ENCODE measurements around the gene FABP7. TPM values are rescaled to one million over a fixed set of nuclear protein-coding genes. Genes with fewer than 3 reads are reported as not detected.

FABP7 gene
- total and polyA plus RNA-seq, 4 donors, result not detected

DNA sequence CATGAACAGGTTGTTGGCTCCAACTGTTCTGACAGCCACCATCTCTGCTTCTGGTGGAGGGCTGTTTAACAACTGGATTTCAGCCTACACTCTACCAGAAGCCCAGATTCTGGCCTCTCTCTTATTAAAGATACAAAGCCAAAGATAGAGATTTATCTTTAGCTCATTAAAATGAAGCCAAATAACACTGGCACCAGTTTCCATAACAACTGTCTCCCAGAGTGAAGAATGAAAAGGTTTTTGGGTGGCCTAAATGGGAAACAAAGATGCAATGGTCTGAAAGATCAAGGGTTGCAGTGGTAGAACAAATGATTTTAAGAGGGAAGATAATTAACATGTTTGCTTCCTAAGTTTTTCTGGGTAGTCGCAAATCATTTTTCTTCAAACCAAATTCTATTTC, 6.4 kb downstream of the FABP7 start:
- no peak overlapping the region for H3K27ac ChIP-seq (ENCODE audit: low read depth in 1 of 2, low read length in 2 of 2)
- H3K4me3 ChIP-seq (ENCODE audit: low read depth in 1 of 3, low read length in 3 of 3), result no peak overlapping the region
- 97% methylated on average over 1 of the region's 1 CpG for WGBS
- no peak for DNase-seq (ENCODE audit: low spot score)
- H3K4me1 ChIP-seq (ENCODE audit: control insufficient read depth in 4 of 4, insufficient read depth in 4 of 4, low read length in 3 of 4), result peaks cover 3 to 17% (median 12%) of the 10 kb centered on the region in 4 donors
- H3K36me3 ChIP-seq (ENCODE audit: control insufficient read depth in 4 of 4, insufficient read depth in 3 of 4, low read depth in 1 of 4, low read length in 3 of 4), result no peaks in the 10 kb centered on the region
- H3K9ac ChIP-seq (ENCODE audit: low read depth in 1 of 2, low read length in 2 of 2), result no peak overlapping the region
- H3K9me3 ChIP-seq (ENCODE audit: control insufficient read depth in 4 of 4, low read length in 3 of 4), result no peaks in the 10 kb centered on the region
- no peak for TF ChIP-seq GABPA (IDR thresholded peaks at IDR 0.05 in 1 of 2, conservative IDR thresholded peaks at IDR 0.05 in 1 of 2)
- no peak for TF ChIP-seq JUND (IDR thresholded peaks at IDR 0.05)
- no peak for TF ChIP-seq FOXA1 (IDR thresholded peaks at IDR 0.05)
- TF ChIP-seq, protein P1, sequence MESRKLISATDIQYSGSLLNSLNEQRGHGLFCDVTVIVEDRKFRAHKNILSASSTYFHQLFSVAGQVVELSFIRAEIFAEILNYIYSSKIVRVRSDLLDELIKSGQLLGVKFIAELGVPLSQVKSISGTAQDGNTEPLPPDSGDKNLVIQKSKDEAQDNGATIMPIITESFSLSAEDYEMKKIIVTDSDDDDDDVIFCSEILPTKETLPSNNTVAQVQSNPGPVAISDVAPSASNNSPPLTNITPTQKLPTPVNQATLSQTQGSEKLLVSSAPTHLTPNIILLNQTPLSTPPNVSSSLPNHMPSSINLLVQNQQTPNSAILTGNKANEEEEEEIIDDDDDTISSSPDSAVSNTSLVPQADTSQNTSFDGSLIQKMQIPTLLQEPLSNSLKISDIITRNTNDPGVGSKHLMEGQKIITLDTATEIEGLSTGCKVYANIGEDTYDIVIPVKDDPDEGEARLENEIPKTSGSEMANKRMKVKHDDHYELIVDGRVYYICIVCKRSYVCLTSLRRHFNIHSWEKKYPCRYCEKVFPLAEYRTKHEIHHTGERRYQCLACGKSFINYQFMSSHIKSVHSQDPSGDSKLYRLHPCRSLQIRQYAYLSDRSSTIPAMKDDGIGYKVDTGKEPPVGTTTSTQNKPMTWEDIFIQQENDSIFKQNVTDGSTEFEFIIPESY (IDR thresholded peaks at IDR 0.05), result no peak
- no peak for TF ChIP-seq RXRA (IDR thresholded peaks at IDR 0.05)
- TF ChIP-seq FOXA2 (IDR thresholded peaks at IDR 0.05), result no peak
- TF ChIP-seq NR2F2 (IDR thresholded peaks at IDR 0.05), result no peak
- no peak for TF ChIP-seq TAF1 (conservative IDR thresholded peaks at IDR 0.05)
- no peak for TF ChIP-seq YY1 (IDR thresholded peaks at IDR 0.05)
- no peak for TF ChIP-seq SP1 (IDR thresholded peaks at IDR 0.05)
- TF ChIP-seq EGR1 (IDR thresholded peaks at IDR 0.05; ENCODE audit: low read depth in 2 of 2), result no peak
- TF ChIP-seq RAD21 (IDR thresholded peaks at IDR 0.05), result no peak
- no peak for TF ChIP-seq REST (IDR thresholded peaks at IDR 0.05)
- no peaks in the 10 kb centered on the region for H3K27me3 ChIP-seq (ENCODE audit: control insufficient read depth in 4 of 4, insufficient read depth in 4 of 4, low read length in 3 of 4)

DNA sequence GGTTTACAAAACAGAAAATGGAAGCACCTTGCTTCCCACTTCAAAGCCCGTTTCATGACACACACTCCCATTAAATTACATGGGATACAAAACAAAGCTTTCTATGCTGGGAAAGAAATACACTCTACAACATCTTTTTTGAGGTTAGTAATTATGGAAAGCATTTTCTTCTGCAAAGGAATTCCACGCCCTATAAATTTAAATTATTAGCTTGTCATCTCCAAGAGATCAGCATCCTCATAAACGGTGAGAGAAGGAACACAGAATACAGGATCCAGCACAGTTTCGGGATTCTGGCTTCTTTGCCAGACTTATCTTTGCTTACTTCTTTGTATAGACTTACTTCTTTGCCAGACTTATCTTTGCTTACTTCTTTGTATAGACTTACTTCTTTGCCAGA, 8.2 kb downstream of the FABP7 start:
- DNase-seq (ENCODE audit: low spot score), result no peak
- TF ChIP-seq HNF4A (conservative IDR thresholded peaks at IDR 0.05) (no peak), TAF1 (conservative IDR thresholded peaks at IDR 0.05) (no peak), RAD21 (IDR thresholded peaks at IDR 0.05) (no peak), REST (IDR thresholded peaks at IDR 0.05) (no peak), RXRA (IDR thresholded peaks at IDR 0.05) (no peak), HNF4G (IDR thresholded peaks at IDR 0.05) (no peak), EGR1 (IDR thresholded peaks at IDR 0.05; ENCODE audit: low read depth in 2 of 2) (no peak), YY1 (IDR thresholded peaks at IDR 0.05) (no peak), GABPA (IDR thresholded peaks at IDR 0.05 in 1 of 2, conservative IDR thresholded peaks at IDR 0.05 in 1 of 2) (no peak)
- TF ChIP-seq, protein P2, sequence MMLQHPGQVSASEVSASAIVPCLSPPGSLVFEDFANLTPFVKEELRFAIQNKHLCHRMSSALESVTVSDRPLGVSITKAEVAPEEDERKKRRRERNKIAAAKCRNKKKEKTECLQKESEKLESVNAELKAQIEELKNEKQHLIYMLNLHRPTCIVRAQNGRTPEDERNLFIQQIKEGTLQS (IDR thresholded peaks at IDR 0.05), result no peak
- TF ChIP-seq, protein P1 (IDR thresholded peaks at IDR 0.05), result no peak
- peaks cover 3 to 31% (median 21%) of the 10 kb centered on the region in 4 donors for H3K4me1 ChIP-seq (ENCODE audit: control insufficient read depth in 4 of 4, insufficient read depth in 4 of 4, low read length in 3 of 4)
- 92% methylated on average over 4 of the region's 4 CpGs for WGBS
- H3K27ac ChIP-seq (ENCODE audit: low read depth in 1 of 2, low read length in 2 of 2), result no peak overlapping the region
- no peak overlapping the region for H3K9ac ChIP-seq (ENCODE audit: low read depth in 1 of 2, low read length in 2 of 2)
- H3K9me3 ChIP-seq (ENCODE audit: control insufficient read depth in 4 of 4, low read length in 3 of 4), result no peaks in the 10 kb centered on the region
- H3K4me3 ChIP-seq (ENCODE audit: low read depth in 1 of 3, low read length in 3 of 3), result no peak overlapping the region
- no peaks in the 10 kb centered on the region for H3K36me3 ChIP-seq (ENCODE audit: control insufficient read depth in 4 of 4, insufficient read depth in 3 of 4, low read depth in 1 of 4, low read length in 3 of 4)
- no peaks in the 10 kb centered on the region for H3K27me3 ChIP-seq (ENCODE audit: control insufficient read depth in 4 of 4, insufficient read depth in 4 of 4, low read length in 3 of 4)

All from liver (tissue), 9 donors.